Testis (tissue), 2 donors: ENCODE results near the gene KRT6A.

Source experiments
- CTCF ChIP-seq, 3 experiments: fragments of 450-650 bp in 2 of 3; fragments of 200-600 bp in 1 of 3; sonication (generic) in 1 of 3; IDR thresholded peaks; one replicate each; pipeline ENCODE4 v1.5.1; 2016 to 2019; ENCODE audit warnings: antibody characterized with exemption in 3 of 3, mild to moderate bottlenecking in 2 of 3, moderate library complexity in 1 of 3
- POLR2A ChIP-seq: fragments of 450-650 bp; IDR thresholded peaks from one replicate; pipeline ENCODE4 v1.6.1; 2017; ENCODE audit warnings: antibody characterized with exemption, mild to moderate bottlenecking, moderate library complexity

DNA sequence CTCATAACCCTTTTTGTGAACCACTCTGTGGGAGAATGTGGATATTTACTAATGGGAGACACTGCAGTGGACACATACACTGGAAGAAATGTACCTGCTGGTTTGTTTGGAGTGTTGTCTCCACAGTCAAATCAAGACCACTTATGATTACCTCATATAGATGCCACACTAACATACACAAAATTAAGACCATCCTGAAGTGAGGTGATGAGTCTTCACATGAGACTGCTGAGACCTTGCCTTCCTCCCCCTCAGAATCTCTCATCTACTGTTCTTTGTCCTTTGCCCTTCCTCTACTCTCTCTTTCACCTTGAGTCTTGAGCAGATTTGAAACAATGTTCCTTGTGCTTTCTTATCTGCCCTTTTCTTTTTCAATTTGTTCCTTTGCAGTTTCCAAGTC, 4.3 kb downstream of the KRT6A start:
- TF ChIP-seq CTCF (IDR thresholded peaks at IDR 0.05), result no peak
- TF ChIP-seq POLR2A, result no peak
